Kidney glomerular epithelial cell (primary cell): ENCODE results near the gene LCA5L.
A peak's percentile ranks its signal among the peaks of the same experiment; 100 is the strongest.
"Not testable (repeated sequence)": the region's sequence is repeated elsewhere in the genome, so short reads cannot be mapped to it uniquely, and the experiment has no call there.

Source experiments
- DNase-seq: peaks from one replicate; lab custom pipeline; 2025; lab: John Stamatoyannopoulos, UW

LCA5L gene

GRCh38 chr21:39451332-39452206 is 6.0 kb upstream of the LCA5L start, which contains the start of gene SH3BGR:
Gene SH3BGR, plus strand, starts transcription at chr21:39451970. Its CDS starts 127 bp downstream, at chr21:39452097.
- no peak for DNase-seq

- DNase-seq, result no peak
Measured at GRCh38 chr21:39447264-39447663, 1.7 kb upstream of the LCA5L start.

DNA sequence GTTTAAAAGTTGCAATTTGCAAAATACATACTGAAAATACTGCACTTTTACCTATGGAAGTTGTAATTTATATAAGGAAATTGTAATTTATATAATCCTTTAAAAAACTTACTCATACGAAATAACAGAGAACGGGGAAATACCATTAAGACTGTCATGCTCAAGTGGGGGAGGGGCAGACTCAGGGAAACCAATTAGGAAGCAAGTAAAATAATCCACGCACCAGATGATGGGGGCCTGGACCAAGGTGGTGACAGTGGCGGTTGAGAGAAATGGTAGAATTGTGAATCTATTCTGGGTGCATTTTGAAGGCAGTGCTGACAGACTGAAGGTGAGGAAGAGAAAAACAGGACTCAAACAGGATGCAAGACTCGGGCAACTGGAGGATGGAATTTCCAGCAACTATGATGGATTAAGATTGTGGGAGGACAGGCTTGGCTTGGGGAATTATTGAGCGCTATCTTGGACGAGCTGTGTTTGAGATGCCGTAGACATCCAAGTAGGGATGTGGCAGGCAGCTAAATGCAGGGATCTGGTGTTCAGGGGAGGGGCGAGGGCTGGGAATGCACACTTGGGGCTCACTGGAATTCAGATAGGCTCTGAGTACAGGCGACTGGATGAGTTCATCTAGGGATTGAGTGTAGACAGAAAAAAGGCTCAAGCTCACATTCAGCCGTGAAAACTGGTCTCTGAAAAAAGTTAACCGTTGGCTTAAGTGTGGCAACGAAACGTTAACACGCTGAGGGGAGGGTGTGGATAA is 977 bp downstream of the LCA5L start:
- peak; percentile 29 for DNase-seq

DNA sequence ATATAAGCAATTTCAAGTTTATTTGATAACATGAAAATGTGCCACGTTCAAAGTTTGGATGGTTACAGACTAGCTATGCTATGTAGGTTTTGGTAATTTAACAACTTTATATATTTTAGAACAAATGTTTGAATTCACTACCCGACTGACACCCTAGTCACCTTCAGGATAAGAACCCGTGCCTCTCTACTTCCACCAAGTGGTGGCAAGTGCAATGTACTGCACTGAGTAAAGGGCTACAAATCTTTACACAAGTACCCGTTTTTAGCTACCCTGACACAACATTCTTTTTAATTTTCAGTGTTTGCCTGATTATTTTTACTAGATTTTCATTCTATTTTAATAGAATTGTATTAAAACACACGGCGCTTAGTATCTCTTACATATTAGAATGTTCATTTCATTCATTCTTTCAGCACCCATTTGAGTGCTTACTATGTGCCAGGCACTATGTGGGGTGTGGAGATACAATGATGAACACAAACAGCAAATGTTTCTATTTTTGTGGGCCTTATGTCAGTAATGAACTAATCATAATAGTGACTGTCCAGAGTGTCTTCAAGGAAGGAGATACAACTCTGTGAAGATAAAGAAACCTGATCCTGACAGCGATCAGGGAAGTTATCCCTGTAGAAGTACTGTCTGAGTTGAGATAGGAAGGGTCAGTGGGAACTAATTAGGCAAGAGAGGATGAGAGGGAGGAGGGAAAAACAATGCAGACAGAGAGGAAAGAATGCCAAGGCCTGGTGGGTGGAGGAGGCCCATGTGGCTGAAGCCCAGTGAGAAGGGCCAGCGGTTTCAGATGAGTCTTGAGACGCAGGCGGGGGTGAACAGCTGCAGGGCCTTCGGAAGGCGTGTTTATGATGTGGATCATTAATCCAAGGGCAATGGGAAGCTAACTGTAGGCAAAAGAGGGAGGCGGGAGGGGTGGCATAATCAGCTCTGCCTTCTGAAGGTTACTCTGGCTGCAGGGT is 3.8 kb downstream of the LCA5L start:
- peak; percentile 58 for DNase-seq

DNA sequence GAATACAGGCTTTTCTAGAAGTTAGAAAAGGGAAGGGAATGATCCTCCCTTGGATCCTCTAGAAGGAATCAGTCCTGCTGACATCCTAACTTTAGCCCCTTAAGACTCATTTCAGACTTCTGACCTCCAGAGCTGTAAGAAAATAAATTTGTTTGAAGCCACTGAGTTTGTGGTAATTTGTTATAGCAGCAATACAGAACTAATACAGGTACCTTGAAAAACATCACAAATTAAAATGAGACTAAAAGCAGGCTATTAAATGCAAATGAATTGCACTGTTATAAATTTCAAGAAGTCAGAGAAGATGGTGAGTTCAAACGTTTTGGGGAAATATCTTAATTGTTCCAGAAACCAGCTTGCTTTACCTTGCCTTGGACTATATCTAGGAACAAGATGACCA is 6.3 kb downstream of the LCA5L start:
- no peak for DNase-seq

DNA sequence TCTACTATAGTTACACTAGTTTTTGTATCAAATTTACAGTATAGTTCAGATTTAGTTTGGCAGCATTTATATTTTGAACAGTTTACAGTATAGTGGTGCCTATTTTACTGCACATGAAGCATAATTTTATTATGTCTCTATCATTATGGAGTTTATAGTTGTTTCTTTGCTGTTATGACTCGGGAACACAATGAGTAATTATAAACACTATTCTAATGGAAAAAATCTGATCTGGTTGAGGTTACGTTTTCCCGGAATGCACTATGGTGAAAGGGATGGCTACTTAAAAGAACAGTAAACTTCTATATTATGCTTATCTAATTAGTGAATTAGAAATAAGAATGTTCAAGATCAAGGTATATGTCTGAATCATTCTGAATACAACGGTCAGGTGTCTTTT is 10.6 kb downstream of the LCA5L start:
- no peak for DNase-seq

GRCh38 chr21:39430954-39431353 is 14.6 kb downstream of the LCA5L start:
- no peak for DNase-seq

DNA sequence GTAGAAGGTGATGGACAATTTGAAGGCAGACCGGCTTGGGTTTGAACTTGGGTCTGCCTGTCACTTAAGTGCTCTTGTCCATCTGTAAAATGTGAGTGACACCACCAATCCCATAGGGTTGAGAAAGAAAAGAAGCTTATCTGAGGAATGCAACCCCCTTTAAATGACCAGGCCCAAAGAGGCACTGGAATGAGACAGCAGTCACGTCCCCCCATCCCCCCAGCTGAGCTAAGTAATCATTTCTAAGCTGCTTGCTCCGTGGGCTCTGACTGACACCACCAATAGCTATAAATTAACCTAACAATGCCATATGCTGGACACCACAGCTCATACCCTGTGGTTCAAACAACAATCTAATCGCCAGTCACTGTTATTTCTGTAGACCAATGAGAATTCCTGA is 15.1 kb downstream of the LCA5L start:
- peak; percentile 27 for DNase-seq

DNA sequence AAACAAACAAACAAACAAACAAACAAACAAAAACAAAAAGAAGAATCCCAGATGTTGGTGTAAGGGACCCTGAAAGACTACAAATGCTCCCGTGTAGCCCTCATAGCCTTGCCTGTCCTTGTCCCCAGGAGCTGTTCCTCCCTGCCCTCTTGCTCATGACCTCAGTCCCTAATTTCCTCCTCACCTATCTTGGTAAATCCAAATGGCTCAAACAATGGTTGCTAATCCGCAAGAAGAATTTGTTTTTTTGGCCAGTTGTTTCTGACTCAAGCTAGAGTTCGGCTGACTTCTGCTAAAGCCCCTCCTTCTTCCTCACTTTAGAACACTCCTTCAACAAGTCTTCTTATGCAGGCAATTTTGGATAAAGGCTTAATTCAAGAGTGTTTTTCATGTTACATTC is 15.6 kb downstream of the LCA5L start:
- DNase-seq, result no peak

- DNase-seq, result no peak
Measured at GRCh38 chr21:39429445-39429844, 16.1 kb downstream of the LCA5L start.

- no peak for DNase-seq
Measured at GRCh38 chr21:39422527-39423241, 22.9 kb downstream of the LCA5L start.

DNA sequence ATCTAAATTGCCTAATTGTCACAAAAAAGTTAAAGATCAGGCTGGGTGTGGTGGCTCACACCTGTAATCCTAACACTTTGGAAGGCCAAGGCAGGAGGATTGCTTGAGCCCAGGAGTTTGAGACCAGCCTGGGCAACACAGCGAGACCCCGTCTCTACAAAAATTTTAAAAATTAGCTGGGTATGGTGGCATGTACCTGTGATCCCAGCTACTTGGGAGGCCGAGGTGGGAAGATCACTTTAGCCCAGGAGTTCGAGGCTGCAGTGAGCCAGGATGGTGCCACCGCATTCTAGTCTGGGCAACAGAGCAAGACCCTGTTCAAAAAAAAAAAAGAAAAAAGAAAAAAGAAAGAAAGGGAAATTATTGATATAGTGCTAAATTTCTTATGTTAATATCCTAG is 26.4 kb downstream of the LCA5L start:
- DNase-seq, result not testable (repeated sequence)

GRCh38 chr21:39406065-39406464 is 39.5 kb downstream of the LCA5L start:
- no peak for DNase-seq

DNA sequence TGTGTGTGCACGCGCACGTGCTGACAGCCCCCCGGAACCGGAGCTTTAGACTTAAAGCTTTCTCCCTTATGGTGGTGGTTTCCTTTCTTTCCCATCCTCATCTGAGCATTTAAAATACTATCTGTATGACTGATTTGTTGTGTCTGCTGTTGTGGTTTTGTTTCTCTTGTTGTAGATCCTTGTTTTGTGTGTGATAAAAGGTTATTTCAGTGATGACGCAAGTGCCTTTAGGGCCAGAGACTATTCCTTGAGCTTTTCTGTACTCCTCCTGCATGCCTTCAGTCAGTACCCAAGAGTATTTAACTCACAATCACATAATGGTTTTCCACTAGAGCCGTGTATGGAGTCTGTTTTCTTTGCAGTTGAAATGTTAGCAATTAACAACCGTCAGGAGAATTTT is 45.4 kb downstream of the LCA5L start:
- DNase-seq, result no peak

DNA sequence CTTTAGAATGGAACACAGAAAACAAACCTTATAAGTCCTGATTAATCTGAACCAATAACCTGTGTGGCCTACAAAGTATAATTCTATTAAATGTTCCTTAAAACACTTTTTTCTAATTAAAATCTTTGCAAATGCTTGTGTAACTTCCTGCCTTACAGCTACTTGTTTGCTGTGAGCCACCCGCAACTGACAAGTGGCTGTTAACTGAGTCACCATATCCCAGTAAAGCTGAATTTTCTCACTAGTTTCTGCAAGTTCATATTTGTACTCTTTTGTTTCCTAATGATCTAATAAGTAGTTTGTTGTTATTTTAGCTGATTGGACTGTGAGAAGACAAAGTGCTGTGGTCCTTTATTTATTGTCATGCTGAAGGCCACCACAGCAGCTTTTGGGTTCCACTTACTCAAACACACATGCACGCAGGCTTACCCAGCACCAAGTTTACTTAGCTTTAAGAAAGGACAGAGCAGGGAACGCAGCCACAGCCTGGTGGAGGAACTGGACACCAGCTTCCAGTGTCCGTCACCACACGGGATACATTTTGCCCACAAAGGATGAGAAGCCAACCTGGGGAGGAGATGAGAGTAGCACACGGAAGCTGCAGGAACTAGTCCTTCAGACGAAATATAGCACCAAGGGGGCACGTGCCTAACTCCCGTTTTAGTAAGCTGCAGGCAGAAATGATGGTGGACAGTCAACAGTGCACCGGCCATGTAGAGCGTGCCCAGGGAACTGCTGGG is 47.8 kb downstream of the LCA5L start:
- DNase-seq, result no peak

- peak; percentile 11 for DNase-seq
Measured at GRCh38 chr21:39392981-39393380, 52.6 kb downstream of the LCA5L start.

DNA sequence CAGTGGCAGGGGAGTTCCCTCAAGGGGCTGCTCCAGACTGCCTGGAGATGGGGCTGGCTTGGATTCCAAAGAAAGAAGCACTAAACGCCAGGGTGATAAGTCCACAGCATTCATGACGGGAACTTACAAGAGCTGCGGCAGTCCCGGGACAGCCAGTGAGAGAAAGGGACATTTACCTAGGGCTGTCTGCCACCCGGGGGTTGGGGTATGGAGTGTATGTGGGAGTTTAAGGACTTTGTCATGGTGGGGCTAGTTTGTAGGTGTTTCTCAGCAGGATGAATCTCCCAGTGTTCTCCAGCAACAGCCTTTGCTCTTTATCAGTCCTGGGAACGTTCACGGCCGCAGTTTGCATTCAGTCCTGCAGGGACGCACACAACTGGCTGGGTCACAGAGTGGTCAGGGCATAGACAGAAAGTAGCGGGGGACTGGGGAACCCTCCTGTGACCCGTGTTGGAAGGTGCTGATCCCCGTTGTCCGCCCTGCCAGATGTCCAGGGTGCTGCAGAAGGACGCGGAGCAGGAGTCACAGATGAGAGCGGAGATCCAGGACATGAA is 55.3 kb downstream of the LCA5L start:
- DNase-seq, result no peak

GRCh38 chr21:39388811-39389155 is 56.8 kb downstream of the LCA5L start:
- no peak for DNase-seq

DNA sequence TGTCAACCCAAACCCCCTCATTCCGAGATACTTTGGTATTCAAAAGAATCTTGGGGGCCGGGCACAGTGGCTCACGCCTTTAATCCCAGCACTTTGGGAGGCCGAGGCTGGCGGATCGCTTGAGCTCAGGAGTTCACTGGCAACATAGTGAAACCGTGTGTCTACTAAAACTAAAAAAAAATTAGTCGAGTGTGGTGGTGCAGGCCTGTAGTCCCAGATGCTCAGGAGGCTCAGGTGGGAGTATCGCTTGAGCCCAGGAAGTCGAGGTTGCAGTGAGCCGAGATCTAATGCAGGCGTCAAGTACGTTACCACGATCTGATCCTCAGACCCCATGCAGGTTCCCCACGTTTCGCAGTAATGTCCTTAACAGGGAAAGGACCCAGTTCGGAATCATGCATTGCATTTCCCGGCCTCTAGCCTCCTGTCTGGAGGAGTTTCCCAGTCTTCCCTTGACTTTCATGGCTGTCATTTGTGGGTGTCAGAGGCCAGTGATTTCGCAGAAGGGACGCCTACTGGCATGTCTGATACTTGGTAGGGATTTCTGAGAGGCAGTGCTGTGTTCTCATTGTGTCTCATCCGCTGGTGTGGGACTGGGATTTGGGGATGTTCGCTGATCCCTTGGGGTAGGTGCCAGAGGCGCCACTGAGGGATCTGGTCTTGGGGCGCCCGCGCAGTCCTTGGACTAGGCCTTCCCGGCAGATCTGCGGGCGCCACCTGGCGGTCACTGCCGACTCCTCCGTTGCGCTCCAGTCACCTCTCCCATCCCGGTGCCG is 57.4 kb downstream of the LCA5L start:
- DNase-seq, result peak; percentile 42
